Activated naive CD4-positive, alpha-beta T cell treated with anti-CD3 and anti-CD28 coated beads, Interleukin-2, amount 10 ng/mL, durations not matched to agents 7 days and 5 days (primary cell): ENCODE measurements around the gene HSD11B2.

Source experiments
- CTCF ChIA-PET: fragments of 350-600 bp; sonication (Branson Sonifier 250); formaldehyde crosslinking; loops from one replicate; lab custom pipeline; 2021; ENCODE audit warnings: antibody characterized with exemption; lab: Charles Lee
- DNase-seq: peaks from one replicate; pipeline ENCODE4 v3.0.0-alpha.2; 2020
- H3K27ac Mint-ChIP-seq: one replicate; pipeline ENCODE4 v1.8.0; 2021; ENCODE audit warnings: mild to moderate bottlenecking, moderate library complexity, mixed read lengths
- H3K27me3 Mint-ChIP-seq: one replicate; pipeline ENCODE4 v1.8.0; 2021; ENCODE audit warnings: mild to moderate bottlenecking, mixed read lengths
- H3K36me3 Mint-ChIP-seq: one replicate; pipeline ENCODE4 v1.8.0; 2021; ENCODE audit warnings: mixed read lengths
- H3K4me1 Mint-ChIP-seq: one replicate; pipeline ENCODE4 v1.8.0; 2021; ENCODE audit warnings: mixed read lengths
- H3K4me3 Mint-ChIP-seq: one replicate; pipeline ENCODE4 v1.8.0; 2021; ENCODE audit warnings: mild to moderate bottlenecking, moderate library complexity, mixed read lengths
- H3K9me3 Mint-ChIP-seq: one replicate; pipeline ENCODE4 v1.8.0; 2021; ENCODE audit warnings: mixed read lengths

HSD11B2 gene

DNA sequence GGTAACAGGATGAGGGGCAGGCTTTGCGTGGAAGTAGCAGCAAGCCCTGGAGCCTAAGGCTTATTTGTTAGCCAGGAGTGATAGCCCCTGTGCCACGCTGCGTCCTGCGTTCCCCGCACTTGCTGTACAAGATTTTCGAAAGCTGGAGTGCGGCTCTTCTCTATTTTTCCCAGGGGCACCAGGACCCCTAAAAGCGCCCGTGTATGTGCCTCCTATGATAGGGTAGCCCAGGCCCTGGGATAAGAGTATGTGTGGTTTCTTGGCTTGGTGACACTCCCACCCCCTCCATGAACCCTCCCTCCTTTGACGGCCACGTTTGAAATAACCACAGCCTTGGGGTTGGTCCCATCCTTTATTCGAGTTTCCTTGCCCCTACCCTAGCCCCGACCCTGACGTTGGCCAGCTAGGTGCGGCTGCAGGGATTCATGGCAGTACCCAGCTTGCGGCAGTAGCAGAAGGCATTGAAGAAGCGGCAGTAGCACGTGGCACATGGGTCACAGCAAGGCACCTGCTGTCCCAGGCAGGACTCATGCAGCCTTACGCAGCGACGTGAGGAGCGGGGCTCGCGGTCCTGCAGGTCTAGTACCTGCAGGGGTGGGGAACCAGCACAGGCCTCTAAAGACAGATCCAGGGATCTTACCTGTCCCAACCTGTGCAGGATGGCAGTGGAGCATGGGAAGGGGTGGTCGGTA, 51.5 kb downstream of the HSD11B2 start:
- no peaks in the 10 kb centered on the region for H3K27me3 Mint-ChIP-seq
- CTCF ChIA-PET: interaction anchor here (1.9 to 5.4 kb wide), 4 partner anchors 10 to 38 kb away, joined by 8 to 74 read pairs (median 44); no protein-coding TSS in a partner anchor
- peak overlapping the region; percentile 97 for H3K27ac Mint-ChIP-seq
- H3K4me3 Mint-ChIP-seq: peak overlapping the region; percentile 94
- H3K36me3 Mint-ChIP-seq: peaks cover 18% of the 10 kb centered on the region
- H3K4me1 Mint-ChIP-seq: peaks cover 47% of the 10 kb centered on the region
- H3K9me3 Mint-ChIP-seq: no peaks in the 10 kb centered on the region
- DNase-seq: no peak

DNA sequence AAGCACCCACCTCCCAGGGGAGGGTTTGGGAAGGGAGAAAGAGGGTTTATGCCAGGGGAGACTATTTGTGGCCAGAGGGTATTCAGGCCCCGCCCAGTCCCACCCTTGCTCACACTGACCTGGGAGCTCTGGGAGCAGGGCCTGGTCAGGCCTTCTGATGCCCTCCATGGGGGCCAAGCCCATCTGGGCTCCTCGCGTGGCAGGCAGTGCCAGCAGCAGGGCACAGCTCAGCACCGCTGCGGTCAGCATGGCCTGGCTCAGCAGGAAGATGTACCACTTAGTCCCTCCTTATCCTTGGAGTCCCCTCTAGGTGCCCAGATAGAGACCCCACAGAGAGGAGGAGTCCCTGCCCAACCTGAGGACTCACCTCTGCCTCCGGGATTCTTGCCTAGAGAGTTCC, 52.2 kb downstream of the HSD11B2 start, which contains the start of gene AGRP:
Gene AGRP, minus strand, starts transcription at position 398 of the 400 bp plus-strand sequence. Its CDS starts 149 bp downstream, at position 249.
- CTCF ChIA-PET: interaction anchor here (3.0 to 5.4 kb wide), 3 partner anchors 9 to 38 kb away, joined by 27 to 74 read pairs (median 61); no protein-coding TSS in a partner anchor
- Mint-ChIP-seq H3K4me1 (peaks cover 43% of the 10 kb centered on the region), H3K27me3 (no peaks in the 10 kb centered on the region), H3K9me3 (no peaks in the 10 kb centered on the region), H3K36me3 (peaks cover 13% of the 10 kb centered on the region), H3K27ac (peak within 1 kb of the TSS; percentile 97), H3K4me3 (peak within 1 kb of the TSS; percentile 94)
- no peak for DNase-seq

DNA sequence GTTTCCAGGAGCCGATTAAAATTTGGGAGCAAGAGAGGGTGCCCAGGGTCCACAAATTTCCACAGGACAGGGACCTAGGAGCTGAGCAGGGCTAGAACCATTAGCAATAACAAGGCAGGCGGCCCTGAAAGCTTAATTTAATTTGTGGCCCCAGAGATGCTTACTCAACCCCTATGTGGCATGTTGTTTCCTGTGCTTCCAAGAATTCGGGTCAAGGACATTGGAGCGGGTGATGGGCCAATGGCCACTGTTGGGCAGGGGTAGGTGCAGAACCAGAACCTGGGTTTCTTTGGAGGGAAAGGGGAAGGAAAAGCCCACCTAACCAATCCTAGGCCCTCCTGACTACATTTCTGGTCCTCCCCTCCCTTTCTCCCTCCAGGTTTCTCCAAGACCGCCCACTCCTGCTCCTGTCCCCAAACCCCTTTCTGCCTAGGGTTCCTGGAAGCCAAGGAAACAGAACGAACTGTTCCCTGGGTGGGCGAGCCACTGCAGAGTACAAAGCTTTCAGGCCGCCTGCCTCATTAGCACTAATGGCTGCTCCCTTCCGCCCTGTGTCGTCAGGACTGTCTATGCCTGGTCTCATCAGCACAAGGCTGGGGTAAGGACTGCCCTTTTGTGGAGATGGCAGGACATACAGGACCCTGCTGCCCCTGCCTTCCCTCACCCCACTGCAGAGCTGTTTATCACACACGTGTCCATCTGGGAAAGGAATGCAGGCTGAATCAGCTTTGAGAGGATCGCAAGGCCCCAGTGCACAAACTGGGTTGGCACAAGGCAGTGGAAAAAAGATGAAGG, 53.0 kb downstream of the HSD11B2 start:
- H3K27me3 Mint-ChIP-seq: no peaks in the 10 kb centered on the region
- H3K36me3 Mint-ChIP-seq: peaks cover 13% of the 10 kb centered on the region
- no peaks in the 10 kb centered on the region for H3K9me3 Mint-ChIP-seq
- H3K4me1 Mint-ChIP-seq: peaks cover 42% of the 10 kb centered on the region
- CTCF ChIA-PET: interaction anchor here (4.3 to 5.4 kb wide), 2 partner anchors 8 to 31 kb away, joined by 61 to 74 read pairs; no protein-coding TSS in a partner anchor
- peak overlapping the region; percentile 31 for H3K4me3 Mint-ChIP-seq
- no peak for DNase-seq
- H3K27ac Mint-ChIP-seq: peak overlapping the region; percentile 39

- Mint-ChIP-seq H3K4me1 (peaks cover 30% of the 10 kb centered on the region), H3K9me3 (no peaks in the 10 kb centered on the region), H3K27ac (no peak overlapping the region), H3K36me3 (peaks cover 17% of the 10 kb centered on the region), H3K4me3 (no peak overlapping the region), H3K27me3 (no peaks in the 10 kb centered on the region)
- CTCF ChIA-PET: interaction anchor here (11.8 kb wide), 1 partner anchor 28 kb away, joined by 167 read pairs; no protein-coding TSS in a partner anchor
- DNase-seq: no peak
Measured at GRCh38 chr16:67486805-67487204, 55.9 kb downstream of the HSD11B2 start.
